Stimulated activated CD4-positive, alpha-beta T cell treated with anti-CD3 and anti-CD28 coated beads, Interleukin-15, amount 100 ng/mL, for 1 hour (primary cell): ENCODE results near the gene TSPAN14.

Experiments
- DNase-seq, 2 donors: peaks; one replicate each; pipeline ENCODE4 v3.0.0-alpha.2; 2020; ENCODE audit warnings: low read depth in 1 of 2, low spot score in 1 of 2

TSPAN14 gene

GRCh38 chr10:80486785-80487420 lies 32.8 kb downstream of the TSPAN14 start:
- DNase-seq: no peak

DNA sequence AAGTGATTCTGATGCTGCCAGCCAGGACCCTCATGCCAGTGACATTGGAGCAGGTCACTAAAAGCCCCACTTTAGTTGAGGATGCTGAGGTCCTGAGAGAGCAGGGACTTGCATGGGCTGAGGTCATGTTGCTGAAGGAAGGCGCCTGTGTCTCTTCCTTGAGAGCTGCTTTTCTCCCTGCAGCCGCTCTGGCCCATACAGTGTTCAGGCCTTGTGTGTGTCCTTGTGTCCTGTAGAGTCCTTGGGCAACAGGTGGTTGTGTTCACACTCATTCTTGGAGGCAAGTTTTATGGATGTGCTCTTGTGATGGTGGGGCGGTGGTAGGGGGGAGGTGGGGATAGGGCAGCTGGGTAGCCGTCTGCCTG lies 33.3 kb downstream of the TSPAN14 start:
- no peak for DNase-seq

DNA sequence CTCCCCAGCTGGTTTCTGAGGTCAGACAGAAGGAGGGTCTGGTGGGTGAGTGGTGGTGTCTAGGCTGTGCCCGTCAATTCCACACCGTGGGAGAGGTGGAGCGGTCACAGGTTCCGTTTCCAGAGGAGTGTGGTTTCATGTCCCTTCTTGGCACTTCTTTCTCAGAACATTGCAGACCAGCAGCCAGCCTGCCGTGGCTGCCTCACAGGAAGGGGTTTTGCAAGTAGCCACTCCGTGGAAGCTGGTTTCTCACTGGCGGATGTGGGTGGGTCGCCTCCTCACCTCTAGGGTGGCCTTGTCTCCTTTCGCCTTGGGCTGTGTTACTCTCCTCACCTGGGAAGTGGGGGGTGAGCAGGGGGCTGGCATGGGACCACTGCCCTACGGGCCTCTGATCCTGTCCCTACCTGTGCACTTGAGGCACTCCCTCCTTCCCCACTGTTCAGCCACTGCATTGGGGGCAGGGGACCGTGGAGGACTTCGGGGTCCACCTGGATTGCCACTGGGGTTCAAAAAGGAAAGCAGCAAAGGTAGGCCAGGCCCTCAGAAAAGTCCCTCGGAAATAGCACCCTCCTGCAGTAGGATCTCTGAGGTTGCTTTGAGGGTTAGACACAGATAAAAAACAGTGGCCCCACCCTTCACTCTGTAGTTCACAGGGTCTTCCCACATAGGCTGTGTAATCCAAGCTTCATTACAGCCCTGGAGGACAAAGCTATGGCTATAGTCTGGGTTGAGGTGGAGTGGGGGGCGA lies 33.9 kb downstream of the TSPAN14 start:
- DNase-seq: no peak

DNA sequence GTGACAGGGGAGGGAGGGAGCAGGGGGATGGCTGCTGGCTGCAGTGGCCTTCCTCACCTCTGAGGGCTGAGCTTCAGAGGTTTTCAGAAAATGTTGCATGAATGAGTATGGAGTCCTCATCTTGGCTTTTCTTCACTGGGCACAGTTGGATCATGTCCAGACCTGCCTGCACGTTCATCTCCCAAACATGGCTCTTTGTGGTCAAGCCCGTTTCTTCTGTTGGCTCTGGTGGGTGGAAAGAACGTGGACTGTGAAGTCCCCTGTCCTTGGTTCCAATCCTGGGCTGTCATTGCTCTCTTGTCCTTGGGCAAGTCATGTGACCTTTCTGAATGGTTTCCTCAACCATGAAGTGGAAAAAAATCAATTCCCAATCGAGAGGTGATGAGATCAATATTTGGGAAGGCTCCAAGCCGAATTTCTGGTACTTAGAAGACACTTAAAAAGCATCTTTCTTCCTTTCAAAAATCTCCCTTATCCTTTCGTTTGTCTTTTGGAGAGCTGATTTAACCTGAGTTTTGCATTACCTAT lies 34.5 kb downstream of the TSPAN14 start:
- no peak for DNase-seq

DNA sequence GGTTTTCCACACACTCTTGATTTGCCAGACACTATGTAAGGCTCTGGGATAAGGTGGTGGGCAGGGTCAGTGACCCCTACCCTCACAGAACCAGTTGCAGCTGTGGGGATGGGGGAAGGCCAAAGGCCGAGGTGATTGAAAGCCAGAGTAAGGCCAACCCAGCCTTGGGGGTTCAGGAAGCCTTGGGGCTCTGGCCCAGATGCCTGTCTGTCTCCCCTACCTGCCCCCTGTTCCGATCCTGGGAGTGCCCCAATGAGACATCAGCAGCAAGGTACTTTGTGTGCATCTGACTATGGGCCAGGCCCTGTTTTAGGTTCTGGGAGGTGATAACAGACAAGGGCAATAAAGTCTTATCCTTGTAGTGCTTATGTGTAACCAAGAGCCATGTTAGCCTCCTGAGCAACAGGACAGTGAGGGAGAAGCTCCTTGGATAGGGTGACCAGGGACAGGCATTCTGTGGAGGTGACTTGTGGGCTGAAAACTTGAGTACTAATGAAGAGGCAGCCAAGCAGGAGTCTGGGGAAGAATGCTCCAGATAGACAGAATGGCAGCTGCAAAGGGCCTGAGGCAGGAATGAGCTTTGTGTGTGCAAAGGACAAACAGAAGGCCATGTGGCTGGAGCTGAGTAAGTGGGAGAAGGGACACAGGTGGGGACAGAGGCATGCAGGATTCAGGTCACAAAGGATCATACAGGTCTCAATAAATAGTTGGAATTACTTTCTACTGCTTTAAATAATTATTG lies 35.4 kb downstream of the TSPAN14 start:
- no peak for DNase-seq

GRCh38 chr10:80491251-80492102 lies 37.4 kb downstream of the TSPAN14 start:
- DNase-seq: no peak

- no peak for DNase-seq
Observed at GRCh38 chr10:80492848-80493521, 38.9 kb downstream of the TSPAN14 start.

- no peak for DNase-seq
Observed at GRCh38 chr10:80493522-80494051, 39.5 kb downstream of the TSPAN14 start.

DNA sequence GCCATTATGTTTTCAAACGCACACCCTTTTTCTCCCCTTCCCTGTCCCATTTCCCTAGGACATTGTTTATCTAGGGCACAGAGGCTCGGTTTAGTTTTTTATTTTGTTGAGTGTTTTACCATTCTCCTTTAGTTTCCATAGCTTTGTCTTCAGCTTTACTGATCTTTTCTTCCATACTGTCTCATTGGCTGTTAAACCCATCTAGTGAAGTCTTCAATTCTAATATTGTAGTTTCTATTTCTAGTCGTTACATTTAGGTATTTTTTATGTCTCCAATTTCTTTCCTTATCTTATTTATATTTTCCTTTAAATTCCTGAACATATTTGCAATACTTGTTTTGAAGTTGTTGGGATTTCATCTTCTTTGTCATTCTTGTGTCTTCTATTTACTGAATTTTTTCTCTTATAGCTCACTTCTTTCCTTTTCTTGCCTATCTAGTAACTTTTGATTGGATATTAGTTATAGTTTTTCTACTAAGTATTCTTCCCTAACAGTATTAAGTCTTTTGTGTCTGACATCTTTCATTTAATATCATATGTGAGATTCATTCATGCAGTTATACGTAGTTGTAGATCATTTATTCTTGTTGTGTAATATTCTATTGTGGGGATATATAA lies 42.6 kb downstream of the TSPAN14 start:
- no peak for DNase-seq

GRCh38 chr10:80497187-80498077 lies 43.3 kb downstream of the TSPAN14 start:
- no peak for DNase-seq

DNA sequence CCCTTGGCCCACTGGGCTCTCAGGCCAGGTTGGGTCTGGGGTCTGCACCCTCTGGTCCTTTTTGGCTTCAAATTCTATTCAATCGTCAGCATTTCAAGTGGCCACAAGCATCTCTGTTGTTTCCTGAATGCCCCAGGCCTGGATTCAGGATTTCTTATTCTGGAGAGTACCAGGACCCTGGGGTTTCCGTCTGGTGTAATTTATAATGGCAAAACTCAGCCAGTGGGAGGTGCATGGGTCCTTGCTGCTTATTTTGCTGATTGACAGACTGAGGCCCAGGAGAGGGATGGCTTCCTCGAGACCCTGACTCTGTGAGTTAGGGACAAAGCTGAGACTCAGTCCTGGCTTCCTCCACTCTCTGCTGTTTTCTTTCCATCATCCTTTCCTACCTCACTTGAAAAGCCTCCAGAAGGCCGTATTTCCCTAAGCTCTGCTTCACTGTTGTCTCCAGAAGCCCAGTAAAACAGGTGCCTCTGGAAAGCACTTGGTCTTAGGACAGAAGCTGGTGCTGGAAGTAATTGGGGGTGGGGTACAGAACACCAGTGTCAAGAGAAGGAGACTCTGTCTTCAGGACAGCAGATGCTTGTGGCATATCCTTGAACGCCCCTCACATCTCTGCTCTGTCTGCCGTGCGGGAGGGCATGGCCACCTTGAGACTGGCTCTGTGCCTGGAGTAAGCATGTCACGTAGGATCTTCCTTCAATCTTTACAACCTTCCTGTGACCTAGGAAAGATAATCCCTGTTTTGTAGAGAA lies 44.1 kb downstream of the TSPAN14 start:
- no peak for DNase-seq

DNA sequence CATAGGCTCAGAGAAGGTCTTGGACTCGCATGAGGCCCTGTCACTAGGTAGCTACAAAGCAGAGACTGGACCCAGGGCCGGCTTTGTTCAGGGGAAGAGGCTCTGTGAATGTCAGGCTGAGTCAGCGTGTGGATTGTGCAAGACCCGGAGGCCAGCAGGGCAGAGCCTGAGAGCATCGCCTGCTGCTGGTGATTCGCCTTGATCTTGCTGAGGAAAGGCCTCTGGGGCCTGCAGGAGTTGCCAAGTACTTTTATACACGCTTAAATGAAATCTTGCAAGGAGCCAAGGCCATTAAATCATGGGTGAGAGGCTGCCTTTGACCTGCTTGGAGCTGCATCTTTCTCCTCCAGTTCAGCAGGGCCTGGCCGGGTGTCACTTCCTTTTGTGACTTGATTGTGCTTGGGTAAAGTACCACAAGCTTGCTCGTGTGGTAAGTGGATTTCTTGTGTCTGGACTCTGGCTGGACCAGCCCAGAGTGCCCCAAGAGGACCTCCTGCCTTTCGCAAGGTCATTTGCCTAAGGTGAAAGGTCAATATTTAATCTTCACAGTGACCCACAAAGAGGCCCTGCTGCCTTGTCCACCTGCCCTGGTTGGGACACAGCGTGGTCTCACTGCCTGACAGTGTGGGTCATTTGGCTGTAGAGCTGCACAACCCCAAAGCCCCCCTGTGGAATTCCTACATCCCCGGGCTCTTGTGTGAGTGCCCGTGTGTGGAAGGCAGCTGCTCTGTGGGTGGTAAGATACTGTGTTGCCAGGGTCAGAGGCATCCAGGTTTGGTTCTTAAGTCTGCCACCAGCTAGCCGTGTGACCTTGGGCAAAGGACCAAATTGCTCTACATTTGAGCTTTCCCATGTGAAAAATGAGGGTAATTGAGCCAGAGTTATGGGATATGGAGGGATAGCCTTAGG lies 45.0 kb downstream of the TSPAN14 start:
- DNase-seq: peak in 1 of 2 donors; percentile 46

- DNase-seq: peak in 1 of 2 donors; percentile 40
Observed at GRCh38 chr10:80500572-80501380, 46.7 kb downstream of the TSPAN14 start.

- DNase-seq: no peak
Observed at GRCh38 chr10:80501381-80501912, 47.3 kb downstream of the TSPAN14 start.

DNA sequence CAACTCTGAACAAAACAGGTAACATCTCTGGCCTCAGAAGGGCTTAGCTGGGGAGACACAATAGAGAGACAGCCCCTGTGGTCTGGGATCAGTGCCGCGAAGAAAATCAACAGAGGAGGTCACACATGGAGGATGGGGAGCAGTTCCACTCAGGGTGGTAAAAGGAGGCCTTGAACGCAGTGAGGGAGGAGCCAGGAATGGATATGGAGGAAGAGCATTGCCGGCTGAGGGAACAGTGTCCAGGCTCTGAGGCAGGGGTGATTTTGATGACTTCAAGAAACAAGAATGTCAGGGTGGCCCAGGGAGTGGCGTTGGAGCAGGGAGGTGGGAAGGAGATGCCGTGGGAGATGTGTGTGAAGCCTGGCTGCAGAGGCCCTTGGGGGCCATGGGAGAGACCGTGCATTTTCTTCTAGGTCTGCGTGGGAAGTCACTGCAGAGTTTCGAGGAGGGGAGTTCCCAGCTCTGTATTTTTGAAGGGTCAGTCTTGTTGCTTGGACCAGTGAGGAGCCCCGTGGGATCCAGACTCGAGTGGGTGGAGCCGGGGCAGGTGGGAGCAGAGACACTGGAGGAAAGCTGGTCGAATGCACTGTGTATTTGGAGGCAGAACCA lies 47.9 kb downstream of the TSPAN14 start:
- no peak for DNase-seq
